ENCODE measurements around the gene PHLPP2. TPM values are rescaled to one million over a fixed set of nuclear protein-coding genes. Genes with fewer than 3 reads are reported as not detected.
"Not testable (repeated sequence)": the region's sequence is repeated elsewhere in the genome, so short reads cannot be mapped to it uniquely, and the experiment has no call there.

PHLPP2 gene
- total RNA-seq, 4 donors from 2014 or later, result 50.5 to 98.4 (median 89.6) TPM

- in situ Hi-C loops (cut with MboI; ENCODE audit: low pct_ligation_motif_present in 1 of 4, low pct_unique_long_range_greater_than_20kb in 1 of 4, low sequenced_read_pairs in 3 of 4), result no loop called here
Measured at GRCh38 chr16:71687861-71688260, 36.6 kb downstream of the PHLPP2 start.

GRCh38 chr16:71684280-71684679 is 40.2 kb downstream of the PHLPP2 start:
- Histone ChIP-seq H3K4me1 (peaks cover 0 to 24% (median 8%) of the 10 kb centered on the region in 4 donors), H3K36me3 (peaks cover 0 to 24% (median 3%) of the 10 kb centered on the region in 4 donors)
- WGBS, 2 donors (ENCODE audit: low coverage in 1 of 2), result 98% methylated on average over 12 of the region's 12 CpGs; no CpG with 5 or more reads in 1 of the 2 donors
- H3K27ac ChIP-seq; H3K4me3 ChIP-seq; in situ Hi-C loops (cut with MboI; ENCODE audit: low pct_ligation_motif_present in 1 of 4, low pct_unique_long_range_greater_than_20kb in 1 of 4, low sequenced_read_pairs in 3 of 4); H3K27me3 ChIP-seq; intact Hi-C loops (cut with DNase I; ENCODE audit: low total_unique reads); H3K9me3 ChIP-seq; DNase-seq: not testable (repeated sequence)

More at GRCh38 chr16:71687861-71688260, 36.6 kb downstream of the PHLPP2 start:
- Histone ChIP-seq H3K4me3 (no peak overlapping the region), H3K9me3 (no peaks in the 10 kb centered on the region), H3K27me3 (no peaks in the 10 kb centered on the region), H3K36me3 (peaks cover 0 to 34% (median 10%) of the 10 kb centered on the region in 4 donors), H3K4me1 (peaks cover 0 to 4% (median 0%) of the 10 kb centered on the region in 4 donors), H3K27ac (no peak overlapping the region)
- TF ChIP-seq CTCF (IDR thresholded peaks at IDR 0.05), result no peak
- TF ChIP-seq EP300 (IDR thresholded peaks at IDR 0.05; ENCODE audit: low read depth), result no peak
- no peak for TF ChIP-seq POLR2A (IDR thresholded peaks at IDR 0.05)
- no peak for TF ChIP-seq POLR2AphosphoS5 (IDR thresholded peaks at IDR 0.05)
- WGBS, 2 donors (ENCODE audit: low coverage in 1 of 2), result 51% methylated on average over 3 of the region's 3 CpGs; no CpG with 5 or more reads in 1 of the 2 donors
- DNase-seq, result no peak
- intact Hi-C loops (cut with DNase I; ENCODE audit: low total_unique reads), result no loop called here

- Histone ChIP-seq H3K4me3 (no peak overlapping the region), H3K27ac (peak overlapping the region; percentile 64 to 82 (median 78)), H3K4me1 (peaks cover 0 to 24% (median 8%) of the 10 kb centered on the region in 4 donors), H3K36me3 (peaks cover 0 to 21% (median 5%) of the 10 kb centered on the region in 4 donors), H3K27me3 (no peaks in the 10 kb centered on the region), H3K9me3 (no peaks in the 10 kb centered on the region)
- 55 to 83% methylated on average over 1 to 2 of the region's 2 CpGs for WGBS, 2 donors (ENCODE audit: low coverage in 1 of 2)
- TF ChIP-seq EP300 (IDR thresholded peaks at IDR 0.05; ENCODE audit: low read depth) (no peak), POLR2AphosphoS5 (IDR thresholded peaks at IDR 0.05) (peak in 2 of 3 donors; percentile 47 to 64)
- in situ Hi-C loops (cut with MboI; ENCODE audit: low pct_ligation_motif_present in 1 of 4, low pct_unique_long_range_greater_than_20kb in 1 of 4, low sequenced_read_pairs in 3 of 4) (no loop called here), intact Hi-C loops (cut with DNase I; ENCODE audit: low total_unique reads) (no loop called here)
- DNase-seq, result no peak
Measured at GRCh38 chr16:71681360-71681759, 43.1 kb downstream of the PHLPP2 start.

- 79 to 91% methylated on average over 4 to 5 of the region's 5 CpGs for WGBS, 2 donors (ENCODE audit: low coverage in 1 of 2)
- TF ChIP-seq POLR2A (IDR thresholded peaks at IDR 0.05), result no peak
- no peak for TF ChIP-seq EP300 (IDR thresholded peaks at IDR 0.05; ENCODE audit: low read depth)
- TF ChIP-seq POLR2AphosphoS5 (IDR thresholded peaks at IDR 0.05), result no peak
- TF ChIP-seq CTCF (IDR thresholded peaks at IDR 0.05), result no peak
- Histone ChIP-seq H3K9me3 (no peaks in the 10 kb centered on the region), H3K4me3 (no peak overlapping the region), H3K36me3 (peaks cover 0 to 21% (median 7%) of the 10 kb centered on the region in 4 donors), H3K27ac (no peak overlapping the region), H3K27me3 (no peaks in the 10 kb centered on the region), H3K4me1 (peaks cover 0 to 11% (median 5%) of the 10 kb centered on the region in 4 donors)
- intact Hi-C loops (cut with DNase I; ENCODE audit: low total_unique reads), result no loop called here
- DNase-seq, result no peak
- in situ Hi-C loops (cut with MboI; ENCODE audit: low pct_ligation_motif_present in 1 of 4, low pct_unique_long_range_greater_than_20kb in 1 of 4, low sequenced_read_pairs in 3 of 4), result no loop called here
Measured at GRCh38 chr16:71676236-71676635, 48.3 kb downstream of the PHLPP2 start.

- H3K36me3 ChIP-seq, result peaks cover 0 to 21% (median 7%) of the 10 kb centered on the region in 4 donors
Measured at GRCh38 chr16:71675380-71675779, 49.1 kb downstream of the PHLPP2 start.

More at GRCh38 chr16:71675380-71675779, 49.1 kb downstream of the PHLPP2 start:
- no peak overlapping the region for H3K27ac ChIP-seq
- H3K27me3 ChIP-seq, result no peaks in the 10 kb centered on the region
- H3K9me3 ChIP-seq, result no peaks in the 10 kb centered on the region
- H3K4me1 ChIP-seq, result peaks cover 0 to 7% (median under 1%) of the 10 kb centered on the region in 4 donors
- no peak for DNase-seq
- intact Hi-C loops (cut with DNase I; ENCODE audit: low total_unique reads) (no loop called here), in situ Hi-C loops (cut with MboI; ENCODE audit: low pct_ligation_motif_present in 1 of 4, low pct_unique_long_range_greater_than_20kb in 1 of 4, low sequenced_read_pairs in 3 of 4) (no loop called here)
- WGBS, 2 donors (ENCODE audit: low coverage in 1 of 2), result 67 to 77% methylated on average over 3 of the region's 3 CpGs
- TF ChIP-seq CTCF (IDR thresholded peaks at IDR 0.05) (no peak), POLR2AphosphoS5 (IDR thresholded peaks at IDR 0.05) (no peak)
- H3K4me3 ChIP-seq, result no peak overlapping the region
